MM.1S (cell line): ENCODE measurements around the gene CNIH3.

Experiments
- DNase-seq: peaks from one replicate; pipeline ENCODE4 v3.0.0-alpha.2; 2015
- H2AFZ ChIP-seq: fragments of 300-600 bp; sonication (generic); 2 replicates; pipeline ENCODE4 v1.6.0; 2016; ENCODE audit warnings: antibody characterized with exemption, low read length
- H3F3A ChIP-seq: fragments of 300-600 bp; sonication (generic); 2 replicates; pipeline ENCODE4 v1.6.1; 2016; ENCODE audit warnings: mild to moderate bottlenecking, antibody characterized with exemption, low read length, moderate library complexity, mixed read lengths; ENCODE audit not compliant: insufficient read depth
- H3K27ac ChIP-seq: fragments of 300-600 bp; sonication (generic); 2 replicates; pipeline ENCODE4 v1.5.1; 2016; ENCODE audit warnings: mild to moderate bottlenecking, low read length
- H3K27me3 ChIP-seq: fragments of 300-600 bp; sonication (generic); replicated peaks from 2 replicates; pipeline ENCODE4 v1.6.0; 2016; ENCODE audit warnings: low read length; ENCODE audit not compliant: insufficient read depth
- H3K36me3 ChIP-seq: fragments of 300-600 bp; sonication (generic); replicated peaks from 2 replicates; pipeline ENCODE4 v1.6.1; 2016; ENCODE audit warnings: mild to moderate bottlenecking, low read length, mixed read lengths; ENCODE audit not compliant: insufficient read depth
- H3K4me1 ChIP-seq: fragments of 300-600 bp; sonication (generic); 2 replicates; pipeline ENCODE4 v1.6.1; 2016; ENCODE audit warnings: low read length, mixed read lengths
- H3K4me2 ChIP-seq: fragments of 300-600 bp; sonication (generic); 2 replicates; pipeline ENCODE4 v1.6.0; 2016; ENCODE audit warnings: low read depth, low read length
- H3K4me3 ChIP-seq: fragments of 300-600 bp; sonication (generic); 2 replicates; pipeline ENCODE4 v1.5.1; 2016; ENCODE audit warnings: low read length, mixed read lengths
- H3K79me2 ChIP-seq: fragments of 300-600 bp; sonication (generic); 2 replicates; pipeline ENCODE4 v1.6.1; 2016; ENCODE audit warnings: mixed run types, low read length, mixed read lengths
- H3K9ac ChIP-seq: fragments of 300-600 bp; sonication (generic); 2 replicates; pipeline ENCODE4 v1.6.1; 2016; ENCODE audit warnings: low read length, mixed read lengths
- H3K9me2 ChIP-seq: fragments of 300-600 bp; sonication (generic); replicated peaks from 2 replicates; pipeline ENCODE4 v1.6.1; 2016; ENCODE audit warnings: mild to moderate bottlenecking, low read length, mixed read lengths; ENCODE audit not compliant: insufficient read depth
- H3K9me3 ChIP-seq: fragments of 300-600 bp; sonication (generic); replicated peaks from 2 replicates; pipeline ENCODE4 v1.6.1; 2016; ENCODE audit warnings: mild to moderate bottlenecking, low read length, mixed read lengths; ENCODE audit not compliant: insufficient read depth
- H4K20me1 ChIP-seq: fragments of 300-600 bp; sonication (generic); 2 replicates; pipeline ENCODE4 v1.6.1; 2016; ENCODE audit warnings: mild to moderate bottlenecking, low read length, moderate library complexity, mixed read lengths; ENCODE audit not compliant: insufficient read depth
- CTCF ChIP-seq: fragments of 300-600 bp; sonication (generic); IDR thresholded peaks from 2 replicates; pipeline ENCODE4 v1.5.1; 2016; ENCODE audit warnings: antibody characterized with exemption, low read length, mixed read lengths
- EZH2 ChIP-seq: fragments of 300-600 bp; sonication (generic); optimal IDR thresholded peaks from 2 replicates; pipeline ENCODE3; 2017; ENCODE audit warnings: low read depth, mild to moderate bottlenecking, antibody characterized with exemption, low read length, mixed read lengths
- EZH2phosphoT487 ChIP-seq: fragments of 300-600 bp; sonication (generic); IDR thresholded peaks from 2 replicates; pipeline ENCODE4 v1.6.1; 2018; ENCODE audit warnings: antibody characterized with exemption, low read length

The CNIH3 gene

DNA sequence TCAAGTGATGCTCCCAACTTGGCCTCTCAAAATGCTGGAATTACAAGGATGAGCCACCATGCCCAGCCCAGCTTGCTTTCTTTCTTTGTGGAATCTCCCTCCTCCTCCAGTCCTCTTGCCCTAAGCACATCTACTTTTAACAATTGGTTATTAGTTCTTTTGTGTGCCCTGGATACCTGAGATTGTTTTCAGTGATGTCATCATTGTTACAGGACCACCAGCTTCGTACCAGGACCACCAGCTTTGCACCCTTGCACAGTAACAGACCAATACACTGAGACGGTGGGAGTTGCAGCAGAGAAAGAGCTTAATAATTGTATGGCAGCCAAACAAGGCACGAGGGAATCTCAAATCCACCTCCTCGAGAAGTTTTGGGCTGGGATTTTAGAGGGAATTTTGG lies 71.3 kb downstream of the CNIH3 start:
- no peaks in the 10 kb centered on the region for H3K9me2 ChIP-seq
- H3F3A ChIP-seq, result no peaks in the 10 kb centered on the region
- H3K27ac ChIP-seq, result no peak overlapping the region
- H3K4me3 ChIP-seq, result no peak overlapping the region
- H4K20me1 ChIP-seq, result no peaks in the 10 kb centered on the region
- no peak overlapping the region for H3K4me2 ChIP-seq
- H3K9me3 ChIP-seq, result no peaks in the 10 kb centered on the region
- no peak overlapping the region for H2AFZ ChIP-seq
- no peaks in the 10 kb centered on the region for H3K4me1 ChIP-seq
- TF ChIP-seq CTCF, result no peak
- TF ChIP-seq EZH2, result no peak
- TF ChIP-seq EZH2phosphoT487, result no peak
- no peaks in the 10 kb centered on the region for H3K36me3 ChIP-seq
- H3K27me3 ChIP-seq, result no peaks in the 10 kb centered on the region
- no peak overlapping the region for H3K9ac ChIP-seq
- H3K79me2 ChIP-seq, result no peaks in the 10 kb centered on the region
- no peak for DNase-seq

GRCh38 chr1:224689374-224689773 lies 73.3 kb downstream of the CNIH3 start:
- Histone ChIP-seq H3K27me3 (no peaks in the 10 kb centered on the region), H3K9ac (no peak overlapping the region), H3K4me1 (no peaks in the 10 kb centered on the region), H3K9me2 (no peaks in the 10 kb centered on the region), H3K9me3 (no peaks in the 10 kb centered on the region), H4K20me1 (no peaks in the 10 kb centered on the region), H3K4me3 (no peak overlapping the region), H2AFZ (no peak overlapping the region), H3F3A (no peaks in the 10 kb centered on the region), H3K4me2 (no peak overlapping the region), H3K36me3 (no peaks in the 10 kb centered on the region), H3K79me2 (no peaks in the 10 kb centered on the region), H3K27ac (no peak overlapping the region)
- TF ChIP-seq EZH2 (no peak), EZH2phosphoT487 (no peak), CTCF (no peak)
- DNase-seq, result no peak

GRCh38 chr1:224690576-224690975 lies 74.5 kb downstream of the CNIH3 start:
- H3K27ac ChIP-seq, result no peak overlapping the region
- no peaks in the 10 kb centered on the region for H3K9me2 ChIP-seq
- no peak overlapping the region for H3K4me3 ChIP-seq
- H3K27me3 ChIP-seq, result no peaks in the 10 kb centered on the region
- no peak overlapping the region for H3K9ac ChIP-seq
- no peaks in the 10 kb centered on the region for H3K36me3 ChIP-seq
- no peaks in the 10 kb centered on the region for H4K20me1 ChIP-seq
- no peak for TF ChIP-seq EZH2phosphoT487
- TF ChIP-seq EZH2, result no peak
- TF ChIP-seq CTCF, result no peak
- no peak overlapping the region for H3K4me2 ChIP-seq
- no peaks in the 10 kb centered on the region for H3F3A ChIP-seq
- H3K4me1 ChIP-seq, result no peaks in the 10 kb centered on the region
- no peaks in the 10 kb centered on the region for H3K79me2 ChIP-seq
- no peak for DNase-seq
- H2AFZ ChIP-seq, result no peak overlapping the region
- no peaks in the 10 kb centered on the region for H3K9me3 ChIP-seq
